ENCODE data around the gene PHOX2A.

- TF ChIP-seq POLR2A (IDR thresholded peaks at IDR 0.05) (no peak), CTCF (IDR thresholded peaks at IDR 0.05) (no peak)
These were observed 20.1 kb downstream of the PHOX2A start for GRCh38 chr11:72223615-72224563.
